OCI-LY7 (cell line): ENCODE results near the gene NLRC3.

Experiments used
- CTCF ChIP-seq: fragments of 200-600 bp; sonication (generic); conservative IDR thresholded peaks from 2 replicates; pipeline ENCODE4 v1.5.1; 2014; ENCODE audit warnings: mild to moderate bottlenecking, antibody characterized with exemption, low read length, moderate library complexity, mixed read lengths
- EZH2phosphoT487 ChIP-seq: fragments of 200-600 bp; sonication (generic); IDR thresholded peaks from 2 replicates; pipeline ENCODE4 v1.6.1; 2018; ENCODE audit warnings: low read depth, borderline replicate concordance, mild to moderate bottlenecking, mixed run types, antibody characterized with exemption, low read length, moderate library complexity, mixed read lengths

GRCh38 chr16:3550851-3551847 is 26.1 kb downstream of the NLRC3 start:
- TF ChIP-seq CTCF (no peak), EZH2phosphoT487 (no peak)
